H1 (cell line): Measurements from ENCODE around the gene APOL2. TPM values are rescaled to one million over a fixed set of nuclear protein-coding genes. Genes with fewer than 3 reads are reported as not detected.

ENCODE experiments used
- CTCF ChIA-PET: fragments of 300-600 bp; sonication (Branson Sonifier 250); formaldehyde crosslinking; loops from one replicate; lab custom pipeline; 2021; ENCODE audit not compliant: partially characterized antibody; lab: Charles Lee
- POLR2A ChIA-PET: fragments of 300-600 bp; sonication (Branson Sonifier 250); formaldehyde crosslinking; loops from one replicate; lab custom pipeline; 2021; ENCODE audit warnings: inconsistent platforms; ENCODE audit not compliant: partially characterized antibody; lab: Charles Lee
- DNase-seq, 2 experiments: peaks; one replicate each; pipeline versions ENCODE4 v3.0.0 to v3.0.0-alpha.2; 2010 to 2022; ENCODE audit warnings: low spot score in 2 of 2, low read depth in 1 of 2, mixed read lengths in 1 of 2
- FAIRE-seq: peaks from 2 replicates; lab custom pipeline; 2011; peaks lifted over from hg19 to GRCh38; lab: Jason Lieb, UNC
- H2AFZ ChIP-seq: 2 replicates; pipeline ENCODE4 v1.8.1; 2012; ENCODE audit warnings: low read length, inconsistent platforms
- H2AK5ac ChIP-seq: 2 replicates; pipeline ENCODE4 v1.6.1; 2013; ENCODE audit warnings: low read depth, low read length
- H2BK120ac ChIP-seq: replicated peaks from 2 replicates; pipeline ENCODE3; 2013; ENCODE audit warnings: low read depth, low read length, inconsistent platforms
- H2BK12ac ChIP-seq: 2 replicates; pipeline ENCODE4 v1.6.1; 2013; ENCODE audit warnings: low read depth, low read length
- H2BK15ac ChIP-seq: 2 replicates; pipeline ENCODE4 v1.6.1; 2013; ENCODE audit warnings: low read length
- H2BK20ac ChIP-seq: 2 replicates; pipeline ENCODE4 v1.6.1; 2013; ENCODE audit warnings: low read length
- H2BK5ac ChIP-seq: 2 replicates; pipeline ENCODE4 v1.6.1; 2013; ENCODE audit warnings: low read depth, low read length
- H3K14ac ChIP-seq: 2 replicates; pipeline ENCODE4 v1.6.1; 2013; ENCODE audit warnings: inconsistent platforms; ENCODE audit not compliant: insufficient read length
- H3K18ac ChIP-seq: 2 replicates; pipeline ENCODE4 v1.6.1; 2013; ENCODE audit warnings: low read length; ENCODE audit errors: extremely low read depth
- H3K23ac ChIP-seq: 2 replicates; pipeline ENCODE4 v1.6.1; 2013; ENCODE audit warnings: inconsistent platforms; ENCODE audit not compliant: insufficient read length
- H3K23me2 ChIP-seq: 2 replicates; pipeline ENCODE4 v1.6.1; 2013; ENCODE audit warnings: low read depth, low read length
- H3K27ac ChIP-seq: 2 replicates; pipeline ENCODE4 v1.6.1; 2011; ENCODE audit warnings: low read depth, low read length, inconsistent platforms
- H3K27me3 ChIP-seq, 4 experiments: replicated peaks in 1 of 4; 1 replicate in 1 of 4; 2 replicates in 3 of 4; pipeline versions ENCODE4 v1.6.1 to v1.8.1; 2011 to 2013; ENCODE audit warnings: low read length in 3 of 4, mild to moderate bottlenecking in 3 of 4, inconsistent platforms in 2 of 4, mixed read lengths in 2 of 4, moderate library complexity in 1 of 4; ENCODE audit not compliant: control insufficient read depth in 3 of 4, insufficient read depth in 3 of 4; ENCODE audit errors: extremely low read depth in 1 of 4
- H3K36me3 ChIP-seq, 4 experiments: 2 replicates each; pipeline versions ENCODE4 v1.6.1 to v1.8.1; 2011 to 2013; ENCODE audit warnings: mild to moderate bottlenecking in 4 of 4, low read length in 3 of 4, moderate library complexity in 2 of 4, control low read depth in 1 of 4, inconsistent platforms in 1 of 4; ENCODE audit not compliant: insufficient read depth in 4 of 4, control insufficient read depth in 2 of 4
- H3K4ac ChIP-seq: replicated peaks from 2 replicates; pipeline ENCODE3; 2013; ENCODE audit warnings: low read length, low read depth, mixed read lengths, inconsistent platforms; ENCODE audit not compliant: insufficient read length
- H3K4me1 ChIP-seq, 4 experiments: replicated peaks in 1 of 4; 1 replicate in 1 of 4; 2 replicates in 3 of 4; pipeline versions ENCODE4 v1.6.1 to v1.8.1; 2011 to 2013; ENCODE audit warnings: low read length in 3 of 4, inconsistent platforms in 2 of 4, mixed read lengths in 1 of 4; ENCODE audit not compliant: insufficient read depth in 4 of 4, control insufficient read depth in 3 of 4
- H3K4me2 ChIP-seq, 2 experiments: 2 replicates each; pipeline versions ENCODE4 v1.6.1 to v1.8.1; 2011 to 2013; ENCODE audit warnings: low read depth in 2 of 2, low read length in 2 of 2, control low read depth in 1 of 2, inconsistent platforms in 1 of 2, mild to moderate bottlenecking in 1 of 2; ENCODE audit not compliant: insufficient read depth in 1 of 2
- H3K4me3 ChIP-seq, 4 experiments: fragments of 200-600, 300-600 bp in 1 of 4; sonication (generic), shearing (Covaris generic), sonication (Bioruptor Twin) in 1 of 4; 2 replicates each; pipeline versions ENCODE4 v1.5.1 to v1.8.1; 2011 to 2016; ENCODE audit warnings: low read length in 4 of 4, low read depth in 3 of 4, control low read depth in 2 of 4, inconsistent platforms in 2 of 4, mild to moderate bottlenecking in 2 of 4, mixed read lengths in 1 of 4, moderate library complexity in 1 of 4; ENCODE audit not compliant: insufficient read depth in 2 of 4; ENCODE audit errors: extremely low read depth in 1 of 4
- H3K56ac ChIP-seq: replicated peaks from 2 replicates; pipeline ENCODE3; 2013; ENCODE audit warnings: low read depth, mild to moderate bottlenecking, mixed read lengths, low read length, inconsistent platforms; ENCODE audit not compliant: insufficient read length
- H3K79me1 ChIP-seq: 2 replicates; pipeline ENCODE4 v1.6.1; 2013; ENCODE audit warnings: low read depth, low read length, control low read depth
- H3K79me2 ChIP-seq, 2 experiments: 2 replicates each; pipeline versions ENCODE4 v1.6.1 to v1.8.1; 2012 to 2013; ENCODE audit warnings: low read length in 2 of 2, mild to moderate bottlenecking in 2 of 2, inconsistent platforms in 1 of 2; ENCODE audit not compliant: insufficient read depth in 2 of 2, control insufficient read depth in 1 of 2
- H3K9ac ChIP-seq, 4 experiments: replicated peaks in 1 of 4; 1 replicate in 1 of 4; 2 replicates in 3 of 4; pipeline versions ENCODE4 v1.6.1 to v1.8.1; 2011 to 2013; ENCODE audit warnings: low read depth in 3 of 4, low read length in 3 of 4, control low read depth in 2 of 4, mild to moderate bottlenecking in 2 of 4, moderate library complexity in 2 of 4, inconsistent platforms in 1 of 4; ENCODE audit errors: extremely low read depth in 1 of 4
- H3K9me3 ChIP-seq, 2 experiments: 2 replicates each; pipeline versions ENCODE4 v1.6.1 to v1.8.1; 2012 to 2013; ENCODE audit warnings: mild to moderate bottlenecking in 2 of 2, moderate library complexity in 2 of 2, control low read depth in 1 of 2, inconsistent platforms in 1 of 2, low read depth in 1 of 2, low read length in 1 of 2, mixed read lengths in 1 of 2; ENCODE audit not compliant: insufficient read depth in 2 of 2
- H4K20me1 ChIP-seq, 2 experiments: replicated peaks in 1 of 2; 2 replicates each; pipeline versions ENCODE3 to v1.8.1; 2011 to 2013; ENCODE audit warnings: inconsistent platforms in 2 of 2, low read length in 2 of 2, mild to moderate bottlenecking in 1 of 2; ENCODE audit not compliant: insufficient read depth in 2 of 2, control insufficient read depth in 1 of 2
- H4K5ac ChIP-seq: 2 replicates; pipeline ENCODE4 v1.6.1; 2013; ENCODE audit warnings: low read length, low read depth, mixed read lengths, inconsistent platforms; ENCODE audit not compliant: insufficient read length
- H4K8ac ChIP-seq: 2 replicates; pipeline ENCODE4 v1.8.0; 2013; ENCODE audit warnings: mild to moderate bottlenecking, moderate library complexity, low read length, inconsistent platforms; ENCODE audit not compliant: insufficient read depth; ENCODE audit errors: extremely low read depth
- H4K91ac ChIP-seq: replicated peaks from 2 replicates; pipeline ENCODE3; 2013; ENCODE audit warnings: low read length, mixed read lengths, inconsistent platforms; ENCODE audit not compliant: insufficient read length
- BACH1 ChIP-seq: IDR thresholded peaks from 2 replicates; pipeline ENCODE4 v1.6.1; 2012; ENCODE audit warnings: low read length, improper control_type of control experiment
- BCL11A ChIP-seq, 2 experiments: IDR thresholded peaks; one replicate each; pipeline ENCODE4 v1.6.1; 2011; ENCODE audit warnings: low read depth in 2 of 2, low read length in 2 of 2, mild to moderate bottlenecking in 2 of 2
- CBX5 ChIP-seq: fragments of 300-800, 300-1000 bp; sonication (generic); IDR thresholded peaks from 2 replicates; pipeline ENCODE4 v1.7.1; 2016; ENCODE audit warnings: antibody characterized with exemption, low read length, low read depth
- CEBPB ChIP-seq: IDR thresholded peaks from 2 replicates; pipeline ENCODE4 v1.6.1; 2012; ENCODE audit warnings: low read depth, low read length
- KDM1A ChIP-seq: fragments of 200-600, 300-600 bp; sonication (generic); IDR thresholded peaks from 2 replicates; pipeline ENCODE4 v1.7.1; 2016; ENCODE audit warnings: mild to moderate bottlenecking, low read length, borderline replicate concordance
- KDM5A ChIP-seq: fragments of 200-600 bp; IDR thresholded peaks from 2 replicates; pipeline ENCODE4 v1.7.1; 2012; ENCODE audit warnings: mild to moderate bottlenecking, low read length, inconsistent platforms, mixed read lengths
- NRF1 ChIP-seq: IDR thresholded peaks from 2 replicates; pipeline ENCODE4 v1.6.1; 2011; ENCODE audit warnings: mild to moderate bottlenecking, low read depth, low read length, improper control_type of control experiment
- POLR2AphosphoS5 ChIP-seq: IDR thresholded peaks from 2 replicates; pipeline ENCODE4 v1.6.1; 2011; ENCODE audit warnings: low read depth, low read length
- SIN3A ChIP-seq, 2 experiments: IDR thresholded peaks in 1 of 2; conservative IDR thresholded peaks in 1 of 2; 2 replicates each; pipeline ENCODE4 v1.6.1; 2011 to 2012; ENCODE audit warnings: low read length in 2 of 2, improper control_type of control experiment in 1 of 2, low read depth in 1 of 2, mild to moderate bottlenecking in 1 of 2
- TAF1 ChIP-seq: IDR thresholded peaks from 2 replicates; pipeline ENCODE4 v1.6.1; 2011; ENCODE audit warnings: mild to moderate bottlenecking, low read depth, low read length
- TEAD4 ChIP-seq: IDR thresholded peaks from 2 replicates; pipeline ENCODE4 v1.6.1; 2012; ENCODE audit warnings: low read depth, low read length, inconsistent platforms, mixed read lengths
- WGBS, 2 experiments: shearing (Covaris generic) in 1 of 2; methylation state at CpG; one replicate each; pipeline versions ENCODE4 v1.1.6 to v1.1.7; 2013 to 2015; ENCODE audit warnings: low lambda C conversion rate in 2 of 2, mixed read lengths in 2 of 2, inconsistent platforms in 1 of 2, low coverage in 1 of 2, missing lambda C conversion rate in 1 of 2; ENCODE audit not compliant: insufficient replicate concordance in 2 of 2, insufficient coverage in 1 of 2, insufficient read length in 1 of 2; ENCODE audit errors: extremely low coverage in 1 of 2, missing lambda C conversion rate in 1 of 2; 5-methylcytosine and 5-hydroxymethylcytosine counted together
- polyA plus RNA-seq, 7 experiments: library from polyadenylated mRNA; depleted of rRNA in 3 of 7; stranded (reverse) in 5 of 7; unstranded in 2 of 7; fragments of >200 nt in 5 of 7; fragments of 200-250 nt in 2 of 7; gene quantifications; 1 replicate in 5 of 7; 2 replicates in 1 of 7; 4 replicates in 1 of 7; pipeline versions ENCODE4 v1.2.1 to v1.2.3, GENCODE V29; 2011 to 2013; ENCODE audit warnings: missing spikeins in 2 of 7, mixed read lengths in 2 of 7
- total RNA-seq: library from RNA; stranded (reverse); fragmentation: NEBNext Ultra II Directional; extraction: Animal tissue kit (Norgen Biotek cat#: 25700); gene quantifications from 2 replicates; pipeline ENCODE4 v1.2.1, GENCODE V29; 2021
- TF ChIP-seq, protein P1 (sequence below): IDR thresholded peaks from 2 replicates; pipeline ENCODE4 v1.6.1; 2012; ENCODE audit warnings: low read length, inconsistent platforms

Gene APOL2
- total and polyA plus RNA-seq, 2 of the 8 experiments (the other 6 are each of a cell fraction or from before 2014, with no cell fraction given) = 8.1 to 11.0 TPM

DNA sequence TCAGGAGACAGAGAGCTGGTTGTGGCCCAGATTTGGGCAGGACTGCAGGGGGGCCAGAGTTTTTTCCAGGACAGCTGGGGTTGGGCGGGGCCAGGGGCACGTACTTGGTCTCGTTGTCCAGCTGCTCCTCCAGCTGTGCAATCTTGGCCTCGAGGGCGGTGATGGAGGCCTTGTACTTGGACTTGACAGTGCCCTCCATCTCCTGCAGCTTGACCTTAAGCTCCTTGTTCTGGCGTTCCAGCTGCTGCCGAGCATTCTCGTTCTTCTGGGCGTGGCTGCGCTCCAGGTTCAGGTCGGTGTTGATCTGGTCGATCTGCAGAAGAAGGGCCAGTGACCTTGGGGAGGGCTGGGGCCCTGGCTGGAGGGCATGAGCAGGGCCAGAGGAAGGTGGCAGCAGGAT is 45.7 kb upstream of the APOL2 start:
- peaks cover 48 to 75% (median 68%) of the 10 kb centered on the region in 4 experiments for H3K36me3 ChIP-seq
- no peak overlapping the region for H2BK5ac ChIP-seq
- H3K23me2 ChIP-seq = no peaks in the 10 kb centered on the region
- peaks cover 0 to 3% (median 0%) of the 10 kb centered on the region in 4 experiments; a peak in 3 of 7 replicates for H3K4me1 ChIP-seq
- H3K4me2 ChIP-seq = no peak overlapping the region
- H3K9me3 ChIP-seq = no peaks in the 10 kb centered on the region
- H3K4me3 ChIP-seq = no peak overlapping the region
- no peak overlapping the region for H2AK5ac ChIP-seq
- ChIA-PET POLR2A (no interaction called here), CTCF (interaction anchor here (0.9 to 8.0 kb wide), 11 partner anchors 8 to 205 kb away, joined by 3 to 159 read pairs (median 7); partner anchors contain the start of gene APOL2)
- no peaks in the 10 kb centered on the region for H3K79me1 ChIP-seq
- peaks cover 0 to 11% of the 10 kb centered on the region in 2 experiments for H4K20me1 ChIP-seq
- H3K9ac ChIP-seq = no peak overlapping the region
- H4K5ac ChIP-seq = no peak overlapping the region
- H3K27me3 ChIP-seq = no peaks in the 10 kb centered on the region
- no peak overlapping the region for H2BK15ac ChIP-seq
- H4K91ac ChIP-seq = no peak overlapping the region
- no peak overlapping the region for H3K18ac ChIP-seq
- TF ChIP-seq KDM5A (no peak), CBX5 (no peak), KDM1A (no peak), TEAD4 (no peak), NRF1 (no peak), POLR2AphosphoS5 (no peak), CEBPB (no peak), TAF1 (no peak), BACH1 (no peak), BCL11A (IDR thresholded peaks at IDR 0.05; ENCODE audit: low read depth in 2 of 2, low read length in 2 of 2) (no peak), SIN3A (conservative IDR thresholded peaks at IDR 0.05 in 1 of 2, IDR thresholded peaks at IDR 0.05 in 1 of 2; ENCODE audit: low read depth in 1 of 2, low read length in 2 of 2) (no peak)
- TF ChIP-seq, protein P1, sequence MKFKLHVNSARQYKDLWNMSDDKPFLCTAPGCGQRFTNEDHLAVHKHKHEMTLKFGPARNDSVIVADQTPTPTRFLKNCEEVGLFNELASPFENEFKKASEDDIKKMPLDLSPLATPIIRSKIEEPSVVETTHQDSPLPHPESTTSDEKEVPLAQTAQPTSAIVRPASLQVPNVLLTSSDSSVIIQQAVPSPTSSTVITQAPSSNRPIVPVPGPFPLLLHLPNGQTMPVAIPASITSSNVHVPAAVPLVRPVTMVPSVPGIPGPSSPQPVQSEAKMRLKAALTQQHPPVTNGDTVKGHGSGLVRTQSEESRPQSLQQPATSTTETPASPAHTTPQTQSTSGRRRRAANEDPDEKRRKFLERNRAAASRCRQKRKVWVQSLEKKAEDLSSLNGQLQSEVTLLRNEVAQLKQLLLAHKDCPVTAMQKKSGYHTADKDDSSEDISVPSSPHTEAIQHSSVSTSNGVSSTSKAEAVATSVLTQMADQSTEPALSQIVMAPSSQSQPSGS = no peak
- no peak overlapping the region for H3K4ac ChIP-seq
- no peak overlapping the region for H3K23ac ChIP-seq
- H4K8ac ChIP-seq = no peak overlapping the region; the same call in 1 of the 2 replicates
- no peak overlapping the region for H3K27ac ChIP-seq
- H2BK120ac ChIP-seq = no peak overlapping the region
- H3K56ac ChIP-seq = no peak overlapping the region
- no peak overlapping the region for H2BK20ac ChIP-seq
- WGBS, 2 experiments = 91% methylated on average over 12 of the region's 12 CpGs; no CpG with 5 or more reads in 1 of the 2 experiments
- H2AFZ ChIP-seq = no peak overlapping the region
- no peak overlapping the region for H3K14ac ChIP-seq
- FAIRE-seq (no peak), DNase-seq (no peak)
- no peak overlapping the region for H2BK12ac ChIP-seq
- no peaks in the 10 kb centered on the region for H3K79me2 ChIP-seq
